GM12878 (cell line): Measurements from ENCODE around the gene SLIT1. TPM values are rescaled to one million over a fixed set of nuclear protein-coding genes. Genes with fewer than 3 reads are reported as not detected.
A peak's percentile ranks its signal among the peaks of the same experiment; 100 is the strongest.

ENCODE experiments used
- ATAC-seq: fragments of 200-7000 bp; cut with Tn5 transposase; 3 replicates; pipeline ENCODE4 v1.9.1; 2020; ENCODE audit warnings: mild to moderate bottlenecking, moderate library complexity
- BruUV-seq: library from RNA; stranded (reverse); fragments of 400-500 nt; replicated peaks from 2 replicates; lab custom pipeline; 2021; lab: Mats Ljungman, UMichigan
- CTCF ChIA-PET: fragments of 300-600 bp; sonication (Branson Sonifier 250); formaldehyde crosslinking; extraction: SDS; loops from one replicate; lab custom pipeline; 2021; ENCODE audit warnings: inconsistent platforms; lab: Yijun Ruan, JAX
- POLR2A ChIA-PET: fragments of 350-600 bp; formaldehyde crosslinking; extraction: SDS; loops from one replicate; lab custom pipeline; 2021; ENCODE audit warnings: inconsistent platforms; lab: Charles Lee
- RAD21 ChIA-PET: fragments of 300-600 bp; sonication (Branson Sonifier 250); formaldehyde crosslinking; loops from one replicate; lab custom pipeline; 2023; ENCODE audit warnings: antibody characterized with exemption; ENCODE audit not compliant: unreplicated experiment; lab: Charles Lee
- SMC1A ChIA-PET: fragments of 300-600 bp; sonication (Branson Sonifier 250); formaldehyde crosslinking; loops from one replicate; lab custom pipeline; 2023; ENCODE audit not compliant: unreplicated experiment, uncharacterized antibody; lab: Charles Lee
- DNase-seq: peaks from one replicate; pipeline ENCODE4 v3.0.0-alpha.2; 2011; ENCODE audit warnings: low read depth, low spot score
- FAIRE-seq: peaks from 3 replicates; lab custom pipeline; 2011; peaks lifted over from hg19 to GRCh38; lab: Jason Lieb, UNC
- H2AFZ ChIP-seq: 2 replicates; pipeline ENCODE4 v1.6.0; 2011; ENCODE audit warnings: low read depth, low read length, control low read depth; ENCODE audit not compliant: control insufficient read depth
- H3K27ac ChIP-seq: 2 replicates; pipeline ENCODE4 v1.5.1; 2011; ENCODE audit warnings: control low read depth; ENCODE audit not compliant: control insufficient read depth, insufficient read depth
- H3K27me3 ChIP-seq, 2 experiments: replicated peaks in 1 of 2; 2 replicates each; pipeline versions ENCODE4 v1.6.0 to v1.6.1; 2011; ENCODE audit warnings: low read length in 1 of 2; ENCODE audit not compliant: control insufficient read depth in 2 of 2, insufficient read depth in 2 of 2
- H3K36me3 ChIP-seq, 2 experiments: 2 replicates each; pipeline ENCODE4 v1.5.1; 2011; ENCODE audit warnings: low read length in 1 of 2; ENCODE audit not compliant: control insufficient read depth in 2 of 2, insufficient read depth in 2 of 2
- H3K4me1 ChIP-seq: 2 replicates; pipeline ENCODE4 v1.6.1; 2011; ENCODE audit warnings: mild to moderate bottlenecking, low read length, moderate library complexity, mixed read lengths; ENCODE audit not compliant: control insufficient read depth, insufficient read depth
- H3K4me2 ChIP-seq: 2 replicates; pipeline ENCODE4 v1.6.0; 2011; ENCODE audit warnings: control low read depth; ENCODE audit not compliant: control insufficient read depth, insufficient read depth
- H3K4me3 ChIP-seq: fragments of 200-600 bp; sonication (generic); 2 replicates; pipeline ENCODE4 v1.5.1; 2016
- H3K79me2 ChIP-seq: 2 replicates; pipeline ENCODE4 v1.6.0; 2011; ENCODE audit warnings: low read length; ENCODE audit not compliant: control insufficient read depth, insufficient read depth
- H3K9ac ChIP-seq: 2 replicates; pipeline ENCODE4 v1.8.0; 2011; ENCODE audit warnings: low read length, control low read depth, mixed read lengths; ENCODE audit not compliant: control insufficient read depth, insufficient read depth
- H3K9me3 ChIP-seq: replicated peaks from 3 replicates; pipeline ENCODE4 v1.5.1; 2011; ENCODE audit warnings: mild to moderate bottlenecking, low read length; ENCODE audit not compliant: control insufficient read depth, insufficient read depth
- H4K20me1 ChIP-seq: 2 replicates; pipeline ENCODE4 v1.6.0; 2011; ENCODE audit not compliant: control insufficient read depth, insufficient read depth
- DPF2 ChIP-seq: fragments of 450-650 bp; IDR thresholded peaks from 2 replicates; pipeline ENCODE4 v1.6.1; 2017; ENCODE audit warnings: mild to moderate bottlenecking
- FOS ChIP-seq: IDR thresholded peaks from 3 replicates; pipeline ENCODE4 v1.6.1; 2011; ENCODE audit warnings: borderline replicate concordance; ENCODE audit not compliant: insufficient read length; ENCODE audit errors: extremely low read depth
- HCFC1 ChIP-seq: fragments of 150-350 bp; IDR thresholded peaks from 2 replicates; pipeline ENCODE4 v1.6.1; 2014; ENCODE audit warnings: low read length
- HDAC6 ChIP-seq: fragments of 200-600 bp; sonication (generic); IDR thresholded peaks from one replicate; pipeline ENCODE4 v1.8.0; 2017; ENCODE audit warnings: antibody characterized with exemption; ENCODE audit not compliant: unreplicated experiment
- KLF5 ChIP-seq: fragments of 450-650 bp; IDR thresholded peaks from 2 replicates; pipeline ENCODE4 v1.6.1; 2014; ENCODE audit warnings: mild to moderate bottlenecking; ENCODE audit not compliant: partially characterized antibody
- MTA2 ChIP-seq: fragments of 450-650 bp; IDR thresholded peaks from 2 replicates; pipeline ENCODE4 v1.6.1; 2016; ENCODE audit warnings: low read depth, mild to moderate bottlenecking, moderate library complexity
- NFIC ChIP-seq: IDR thresholded peaks from 2 replicates; pipeline ENCODE4 v1.6.1; 2012; ENCODE audit warnings: low read depth, mild to moderate bottlenecking, inconsistent platforms, low read length, moderate library complexity
- NFYA ChIP-seq: IDR thresholded peaks from 2 replicates; pipeline ENCODE4 v1.6.1; 2011; ENCODE audit warnings: low read depth, mild to moderate bottlenecking, low read length, improper control_type of control experiment, borderline replicate concordance
- PML ChIP-seq: IDR thresholded peaks from 2 replicates; pipeline ENCODE4 v1.6.1; 2012; ENCODE audit warnings: low read length, inconsistent platforms
- POLR2AphosphoS5 ChIP-seq: IDR thresholded peaks from 2 replicates; pipeline ENCODE4 v1.6.1; 2011; ENCODE audit warnings: mild to moderate bottlenecking, low read length, inconsistent platforms
- SMAD1 ChIP-seq: fragments of 450-650 bp; IDR thresholded peaks from 2 replicates; pipeline ENCODE4 v1.6.1; 2018; ENCODE audit warnings: mild to moderate bottlenecking, low read depth; ENCODE audit not compliant: partially characterized antibody
- SUPT20H ChIP-seq: IDR thresholded peaks from 2 replicates; pipeline ENCODE4 v1.6.1; 2011; ENCODE audit warnings: low read depth, mild to moderate bottlenecking, low read length, moderate library complexity, borderline replicate concordance; ENCODE audit not compliant: control insufficient read depth
- WGBS: methylation state at CpG from one replicate; pipeline ENCODE4 v1.1.6; 2016; ENCODE audit warnings: low lambda C conversion rate; ENCODE audit not compliant: insufficient replicate concordance, insufficient coverage; ENCODE audit errors: missing lambda C conversion rate; 5-methylcytosine and 5-hydroxymethylcytosine counted together
- in situ Hi-C: fragments of 300-500 bp; cut with MboI; formaldehyde crosslinking; loops from 9 replicates; pipeline ENCODE4 v1.14.3; 2018; ENCODE audit warnings: mixed read lengths
- intact Hi-C: fragments of 100-400 bp; cut with micrococcal nuclease; formaldehyde crosslinking; loops from one replicate; pipeline ENCODE4 v1.14.2; 2022; ENCODE audit not compliant: unreplicated experiment
- polyA plus RNA-seq, 11 experiments: library from polyadenylated mRNA; depleted of rRNA in 4 of 11; unstranded in 6 of 11; stranded (reverse) in 5 of 11; fragments of >200 nt; fragmentation: Nextera tagmentation in 4 of 11; fragmentation: Illumina TruSeq in 1 of 11; extraction: Ambion mirVana in 4 of 11; extraction: Trizol in 1 of 11; gene quantifications; 1 replicate in 1 of 11; 2 replicates in 10 of 11; pipeline versions ENCODE4 v1.2.1 to v1.2.3, GENCODE V29; 2011 to 2016; ENCODE audit warnings: inconsistent platforms in 2 of 11, missing spikeins in 2 of 11, low read depth in 1 of 11
- total RNA-seq, 4 experiments: library from RNA; depleted of rRNA in 3 of 4; stranded (reverse); fragments of >200 nt in 3 of 4; fragmentation: Illumina TruSeq in 1 of 4; extraction: Trizol in 1 of 4; gene quantifications; 2 replicates each; pipeline versions ENCODE4 v1.2.1 to v1.2.3, GENCODE V29; 2013 to 2021
- TF ChIP-seq, protein P1 (sequence below): fragments of 450-650 bp; IDR thresholded peaks from 2 replicates; pipeline ENCODE4 v1.6.1; 2017; ENCODE audit warnings: mild to moderate bottlenecking, moderate library complexity
- TF ChIP-seq, protein P2 (sequence below): fragments of 450-650 bp; IDR thresholded peaks from 2 replicates; pipeline ENCODE4 v1.6.1; 2018; ENCODE audit warnings: borderline replicate concordance, mild to moderate bottlenecking; ENCODE audit not compliant: partially characterized antibody
- TF ChIP-seq, protein P3 (sequence below): fragments of 450-650 bp; IDR thresholded peaks from 2 replicates; pipeline ENCODE4 v1.6.1; 2017; ENCODE audit warnings: borderline replicate concordance

SLIT1 gene
- total and polyA plus RNA-seq, 10 of the 15 experiments (the other 5 are each of a cell fraction or from before 2014, with no cell fraction given), result 0.04 to 0.19 (median 0.06) TPM; not detected in 4

DNA sequence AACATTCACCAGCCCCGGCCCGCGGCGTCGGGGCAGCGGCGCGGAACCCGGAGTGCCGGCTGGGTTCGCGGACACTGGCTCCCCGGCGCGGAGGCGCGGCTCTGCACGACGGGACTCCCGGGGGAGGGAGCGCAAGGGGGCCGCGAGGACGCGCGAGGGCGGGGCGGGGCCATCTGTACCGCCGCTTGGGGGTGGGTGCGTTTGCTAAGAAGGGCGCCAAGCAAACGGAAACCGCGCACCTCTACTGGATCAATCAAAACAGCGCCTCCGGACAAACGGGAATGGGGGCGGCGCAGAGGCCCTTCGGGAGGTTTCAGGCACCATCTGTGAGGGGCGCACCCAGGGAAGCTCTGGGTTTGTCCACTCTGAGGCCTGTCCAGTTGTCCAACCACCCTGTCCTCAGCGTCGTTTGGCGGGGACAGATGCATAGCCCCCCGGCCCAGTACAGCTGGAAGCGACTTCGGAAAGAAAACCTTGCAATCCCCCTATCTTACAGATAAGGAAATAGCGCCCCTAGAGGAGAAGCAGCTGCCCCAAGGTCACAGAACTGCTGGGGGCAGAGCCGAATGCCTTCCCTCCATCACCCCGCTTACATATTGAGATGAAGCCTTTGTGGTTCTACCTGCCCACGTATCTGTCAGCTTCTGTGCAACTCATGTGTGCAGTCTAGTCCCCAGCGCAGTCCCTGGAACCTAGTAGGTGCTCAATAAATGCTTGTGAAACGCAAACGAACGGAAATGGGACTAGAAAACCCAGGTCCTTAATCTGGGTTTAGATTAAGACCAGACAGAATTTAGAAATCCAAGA is 10.7 kb upstream of the SLIT1 start:
- no peak overlapping the region for H3K27ac ChIP-seq
- RAD21 ChIA-PET, result interaction anchor here (0.8 to 3.4 kb wide), 6 partner anchors 14 to 159 kb away, joined by 3 to 23 read pairs (median 4); no protein-coding TSS in a partner anchor
- in situ Hi-C loops (no loop called here), intact Hi-C loops (loop anchor here (1.0 to 5.0 kb wide), 2 partner anchors 59 to 123 kb away; no protein-coding TSS in a partner anchor)
- peak overlapping the region; percentile 95 for H3K4me2 ChIP-seq
- FAIRE-seq (peak; percentile 95), DNase-seq (no peak), ATAC-seq (peak; percentile 91)
- H2AFZ ChIP-seq, result peak overlapping the region; percentile 84
- BruUV-seq, result no TSS peak
- H3K79me2 ChIP-seq, result no peaks in the 10 kb centered on the region
- peak overlapping the region; percentile 79 for H3K4me3 ChIP-seq
- H3K9me3 ChIP-seq, result no peaks in the 10 kb centered on the region
- no peaks in the 10 kb centered on the region; a peak in 1 of 4 replicates for H3K27me3 ChIP-seq
- CTCF ChIA-PET, result interaction anchor here (0.7 to 22.9 kb wide), 26 partner anchors 8 to 383 kb away, joined by 3 to 651 read pairs (median 4); no protein-coding TSS in a partner anchor
- no peaks in the 10 kb centered on the region for H4K20me1 ChIP-seq
- WGBS, result under 1% methylated on average over 32 of the region's 56 CpGs
- H3K4me1 ChIP-seq, result peaks cover 14% of the 10 kb centered on the region
- POLR2A ChIA-PET, result no interaction called here
- SMC1A ChIA-PET, result interaction anchor here (0.7 to 4.2 kb wide), 11 partner anchors 9 to 405 kb away, joined by 3 to 24 read pairs (median 3); no protein-coding TSS in a partner anchor
- no peak overlapping the region; the same call in 1 of the 2 replicates for H3K9ac ChIP-seq
- no peaks in the 10 kb centered on the region for H3K36me3 ChIP-seq
- TF ChIP-seq NFIC (no peak), POLR2AphosphoS5 (no peak), DPF2 (no peak), SMAD1 (no peak), FOS (no peak), PML (no peak), KLF5 (no peak), NFYA (no peak), SUPT20H (no peak), HDAC6 (no peak), MTA2 (no peak), HCFC1 (no peak)
- TF ChIP-seq, protein P1, sequence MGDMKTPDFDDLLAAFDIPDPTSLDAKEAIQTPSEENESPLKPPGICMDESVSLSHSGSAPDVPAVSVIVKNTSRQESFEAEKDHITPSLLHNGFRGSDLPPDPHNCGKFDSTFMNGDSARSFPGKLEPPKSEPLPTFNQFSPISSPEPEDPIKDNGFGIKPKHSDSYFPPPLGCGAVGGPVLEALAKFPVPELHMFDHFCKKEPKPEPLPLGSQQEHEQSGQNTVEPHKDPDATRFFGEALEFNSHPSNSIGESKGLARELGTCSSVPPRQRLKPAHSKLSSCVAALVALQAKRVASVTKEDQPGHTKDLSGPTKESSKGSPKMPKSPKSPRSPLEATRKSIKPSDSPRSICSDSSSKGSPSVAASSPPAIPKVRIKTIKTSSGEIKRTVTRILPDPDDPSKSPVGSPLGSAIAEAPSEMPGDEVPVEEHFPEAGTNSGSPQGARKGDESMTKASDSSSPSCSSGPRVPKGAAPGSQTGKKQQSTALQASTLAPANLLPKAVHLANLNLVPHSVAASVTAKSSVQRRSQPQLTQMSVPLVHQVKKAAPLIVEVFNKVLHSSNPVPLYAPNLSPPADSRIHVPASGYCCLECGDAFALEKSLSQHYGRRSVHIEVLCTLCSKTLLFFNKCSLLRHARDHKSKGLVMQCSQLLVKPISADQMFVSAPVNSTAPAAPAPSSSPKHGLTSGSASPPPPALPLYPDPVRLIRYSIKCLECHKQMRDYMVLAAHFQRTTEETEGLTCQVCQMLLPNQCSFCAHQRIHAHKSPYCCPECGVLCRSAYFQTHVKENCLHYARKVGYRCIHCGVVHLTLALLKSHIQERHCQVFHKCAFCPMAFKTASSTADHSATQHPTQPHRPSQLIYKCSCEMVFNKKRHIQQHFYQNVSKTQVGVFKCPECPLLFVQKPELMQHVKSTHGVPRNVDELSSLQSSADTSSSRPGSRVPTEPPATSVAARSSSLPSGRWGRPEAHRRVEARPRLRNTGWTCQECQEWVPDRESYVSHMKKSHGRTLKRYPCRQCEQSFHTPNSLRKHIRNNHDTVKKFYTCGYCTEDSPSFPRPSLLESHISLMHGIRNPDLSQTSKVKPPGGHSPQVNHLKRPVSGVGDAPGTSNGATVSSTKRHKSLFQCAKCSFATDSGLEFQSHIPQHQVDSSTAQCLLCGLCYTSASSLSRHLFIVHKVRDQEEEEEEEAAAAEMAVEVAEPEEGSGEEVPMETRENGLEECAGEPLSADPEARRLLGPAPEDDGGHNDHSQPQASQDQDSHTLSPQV, result no peak
- TF ChIP-seq, protein P2, sequence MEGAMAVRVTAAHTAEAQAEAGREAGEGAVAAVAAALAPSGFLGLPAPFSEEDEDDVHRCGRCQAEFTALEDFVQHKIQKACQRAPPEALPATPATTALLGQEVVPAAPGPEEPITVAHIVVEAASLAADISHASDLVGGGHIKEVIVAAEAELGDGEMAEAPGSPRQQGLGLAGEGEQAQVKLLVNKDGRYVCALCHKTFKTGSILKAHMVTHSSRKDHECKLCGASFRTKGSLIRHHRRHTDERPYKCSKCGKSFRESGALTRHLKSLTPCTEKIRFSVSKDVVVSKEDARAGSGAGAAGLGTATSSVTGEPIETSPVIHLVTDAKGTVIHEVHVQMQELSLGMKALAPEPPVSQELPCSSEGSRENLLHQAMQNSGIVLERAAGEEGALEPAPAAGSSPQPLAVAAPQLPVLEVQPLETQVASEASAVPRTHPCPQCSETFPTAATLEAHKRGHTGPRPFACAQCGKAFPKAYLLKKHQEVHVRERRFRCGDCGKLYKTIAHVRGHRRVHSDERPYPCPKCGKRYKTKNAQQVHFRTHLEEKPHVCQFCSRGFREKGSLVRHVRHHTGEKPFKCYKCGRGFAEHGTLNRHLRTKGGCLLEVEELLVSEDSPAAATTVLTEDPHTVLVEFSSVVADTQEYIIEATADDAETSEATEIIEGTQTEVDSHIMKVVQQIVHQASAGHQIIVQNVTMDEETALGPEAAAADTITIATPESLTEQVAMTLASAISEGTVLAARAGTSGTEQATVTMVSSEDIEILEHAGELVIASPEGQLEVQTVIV, result no peak
- TF ChIP-seq, protein P3, sequence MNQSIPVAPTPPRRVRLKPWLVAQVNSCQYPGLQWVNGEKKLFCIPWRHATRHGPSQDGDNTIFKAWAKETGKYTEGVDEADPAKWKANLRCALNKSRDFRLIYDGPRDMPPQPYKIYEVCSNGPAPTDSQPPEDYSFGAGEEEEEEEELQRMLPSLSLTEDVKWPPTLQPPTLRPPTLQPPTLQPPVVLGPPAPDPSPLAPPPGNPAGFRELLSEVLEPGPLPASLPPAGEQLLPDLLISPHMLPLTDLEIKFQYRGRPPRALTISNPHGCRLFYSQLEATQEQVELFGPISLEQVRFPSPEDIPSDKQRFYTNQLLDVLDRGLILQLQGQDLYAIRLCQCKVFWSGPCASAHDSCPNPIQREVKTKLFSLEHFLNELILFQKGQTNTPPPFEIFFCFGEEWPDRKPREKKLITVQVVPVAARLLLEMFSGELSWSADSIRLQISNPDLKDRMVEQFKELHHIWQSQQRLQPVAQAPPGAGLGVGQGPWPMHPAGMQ, result no peak
